Activated CD4-positive, alpha-beta T cell treated with anti-CD3 and anti-CD28 coated beads, Interleukin-2, amount 10 ng/mL, durations not matched to agents 7 days and 5 days (primary cell): Measurements from ENCODE around the gene PDE4D. TPM values are rescaled to one million over a fixed set of nuclear protein-coding genes. Genes with fewer than 3 reads are reported as not detected.

ENCODE experiments used
- CTCF ChIA-PET: fragments of 350-600 bp; sonication (Branson Sonifier 250); formaldehyde crosslinking; loops from one replicate; lab custom pipeline; 2021; ENCODE audit warnings: antibody characterized with exemption; lab: Charles Lee
- POLR2A ChIA-PET: fragments of 350-600 bp; sonication (Branson Sonifier 250); formaldehyde crosslinking; loops from one replicate; lab custom pipeline; 2021; ENCODE audit warnings: antibody characterized with exemption; lab: Charles Lee
- DNase-seq: peaks from one replicate; pipeline ENCODE4 v3.0.0-alpha.2; 2020
- H3K27ac Mint-ChIP-seq: one replicate; pipeline ENCODE4 v1.8.0; 2021; ENCODE audit warnings: mild to moderate bottlenecking, moderate library complexity, mixed read lengths
- H3K27me3 Mint-ChIP-seq: one replicate; pipeline ENCODE4 v1.8.0; 2021; ENCODE audit warnings: mixed read lengths
- H3K36me3 Mint-ChIP-seq: one replicate; pipeline ENCODE4 v1.8.0; 2021; ENCODE audit warnings: low read depth, mixed read lengths
- H3K4me1 Mint-ChIP-seq: one replicate; pipeline ENCODE4 v1.8.0; 2021; ENCODE audit warnings: mixed read lengths
- H3K4me3 Mint-ChIP-seq: one replicate; pipeline ENCODE4 v1.8.0; 2021; ENCODE audit warnings: mild to moderate bottlenecking, moderate library complexity, mixed read lengths
- H3K9me3 Mint-ChIP-seq: one replicate; pipeline ENCODE4 v1.8.0; 2021; ENCODE audit warnings: mixed read lengths
- total RNA-seq, 2 experiments: library from RNA; stranded (reverse); gene quantifications; one replicate each; pipeline ENCODE4 v1.2.3, GENCODE V29; 2021

The PDE4D gene
- total RNA-seq, 2 experiments from 2014 or later = 62.0 to 67.8 TPM

DNA sequence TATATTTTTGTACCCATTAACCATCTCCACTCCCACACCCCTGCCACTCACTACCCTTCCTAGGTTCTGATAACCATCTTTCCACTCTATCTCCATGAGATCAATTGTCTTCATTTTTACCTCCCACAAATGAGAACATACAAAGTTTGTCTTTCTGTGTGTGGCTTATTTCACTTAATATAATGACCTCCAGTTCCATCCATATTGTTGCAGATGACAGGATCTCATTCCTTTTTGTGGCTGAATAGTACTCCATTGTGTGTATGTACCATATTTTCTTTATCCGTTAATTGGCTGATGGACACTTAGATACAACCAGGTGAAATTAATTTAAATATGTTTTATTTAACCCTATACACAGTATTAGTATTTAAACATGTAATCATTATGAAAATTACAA lies 552.9 kb downstream of the PDE4D start:
- no peaks in the 10 kb centered on the region for H3K9me3 Mint-ChIP-seq
- ChIA-PET CTCF (no interaction called here), POLR2A (no interaction called here)
- peaks cover 42% of the 10 kb centered on the region for H3K27me3 Mint-ChIP-seq
- H3K27ac Mint-ChIP-seq = no peak overlapping the region
- no peak for DNase-seq
- H3K4me3 Mint-ChIP-seq = no peak overlapping the region
- H3K4me1 Mint-ChIP-seq = peaks cover 5% of the 10 kb centered on the region
- no peaks in the 10 kb centered on the region for H3K36me3 Mint-ChIP-seq

- Mint-ChIP-seq H3K36me3 (no peaks in the 10 kb centered on the region), H3K4me1 (peaks cover 2% of the 10 kb centered on the region), H3K4me3 (no peak overlapping the region), H3K9me3 (no peaks in the 10 kb centered on the region), H3K27me3 (peaks cover 33% of the 10 kb centered on the region), H3K27ac (no peak overlapping the region)
- DNase-seq = no peak
- POLR2A ChIA-PET = no interaction called here
- CTCF ChIA-PET = interaction anchor here (1.7 kb wide), 1 partner anchor 14 kb away, joined by 3 read pairs; no protein-coding TSS in a partner anchor
Measured at GRCh38 chr5:59337240-59337639, 556.3 kb downstream of the PDE4D start.

GRCh38 chr5:59335544-59335943 lies 558.0 kb downstream of the PDE4D start:
- Mint-ChIP-seq H3K27me3 (peaks cover 29% of the 10 kb centered on the region), H3K27ac (no peak overlapping the region), H3K4me3 (no peak overlapping the region), H3K36me3 (no peaks in the 10 kb centered on the region), H3K9me3 (no peaks in the 10 kb centered on the region), H3K4me1 (no peaks in the 10 kb centered on the region)
- no peak for DNase-seq
- ChIA-PET CTCF (no interaction called here), POLR2A (no interaction called here)

GRCh38 chr5:59333416-59333815 lies 560.1 kb downstream of the PDE4D start:
- DNase-seq = no peak
- Mint-ChIP-seq H3K9me3 (no peaks in the 10 kb centered on the region), H3K27ac (no peak overlapping the region), H3K4me1 (no peaks in the 10 kb centered on the region), H3K27me3 (peaks cover 27% of the 10 kb centered on the region), H3K36me3 (no peaks in the 10 kb centered on the region), H3K4me3 (no peak overlapping the region)
- POLR2A ChIA-PET = no interaction called here
- CTCF ChIA-PET = no interaction called here

DNA sequence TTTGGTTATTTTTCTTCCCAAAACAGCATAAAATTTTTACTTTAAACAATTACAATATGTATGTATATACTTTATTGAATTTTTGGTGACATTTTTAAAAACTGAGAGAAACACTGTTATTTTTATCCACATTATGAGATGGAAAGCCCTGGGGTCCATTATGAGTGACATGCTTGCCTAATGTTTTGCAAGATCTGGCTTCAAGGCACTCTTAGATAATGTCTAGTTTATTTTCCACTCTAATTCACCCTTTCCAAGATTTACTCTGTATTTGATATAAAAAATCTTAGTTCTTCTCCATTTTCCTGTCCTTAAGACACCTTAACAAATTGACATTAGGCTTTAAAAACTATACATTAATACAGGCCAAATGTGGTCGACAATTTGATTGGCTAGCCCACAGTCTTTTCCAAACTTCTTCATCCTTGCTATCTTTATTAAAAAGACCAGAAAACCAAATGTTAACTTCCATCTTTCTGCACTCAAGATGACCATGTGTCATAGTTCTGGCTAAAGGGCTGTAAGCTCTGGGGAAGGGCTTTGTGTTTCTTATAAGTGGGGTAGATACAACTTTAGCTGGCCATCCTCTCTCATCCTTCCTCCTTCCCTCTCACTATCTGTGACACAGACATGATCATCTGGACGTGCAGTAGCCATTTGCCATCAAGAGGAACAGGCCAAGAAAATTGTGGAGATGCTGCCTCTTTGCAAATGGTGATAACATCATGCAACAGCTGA lies 561.1 kb downstream of the PDE4D start:
- ChIA-PET CTCF (no interaction called here), POLR2A (no interaction called here)
- DNase-seq = no peak
- H3K4me3 Mint-ChIP-seq = no peak overlapping the region
- no peaks in the 10 kb centered on the region for H3K9me3 Mint-ChIP-seq
- peaks cover 18% of the 10 kb centered on the region for H3K27me3 Mint-ChIP-seq
- no peak overlapping the region for H3K27ac Mint-ChIP-seq
- no peaks in the 10 kb centered on the region for H3K36me3 Mint-ChIP-seq
- H3K4me1 Mint-ChIP-seq = no peaks in the 10 kb centered on the region

- no peak for DNase-seq
- ChIA-PET CTCF (no interaction called here), POLR2A (no interaction called here)
- Mint-ChIP-seq H3K27ac (no peak overlapping the region), H3K4me1 (no peaks in the 10 kb centered on the region), H3K36me3 (no peaks in the 10 kb centered on the region), H3K9me3 (no peaks in the 10 kb centered on the region), H3K4me3 (no peak overlapping the region), H3K27me3 (peaks cover 12% of the 10 kb centered on the region)
Measured at GRCh38 chr5:59330680-59331079, 562.8 kb downstream of the PDE4D start.

DNA sequence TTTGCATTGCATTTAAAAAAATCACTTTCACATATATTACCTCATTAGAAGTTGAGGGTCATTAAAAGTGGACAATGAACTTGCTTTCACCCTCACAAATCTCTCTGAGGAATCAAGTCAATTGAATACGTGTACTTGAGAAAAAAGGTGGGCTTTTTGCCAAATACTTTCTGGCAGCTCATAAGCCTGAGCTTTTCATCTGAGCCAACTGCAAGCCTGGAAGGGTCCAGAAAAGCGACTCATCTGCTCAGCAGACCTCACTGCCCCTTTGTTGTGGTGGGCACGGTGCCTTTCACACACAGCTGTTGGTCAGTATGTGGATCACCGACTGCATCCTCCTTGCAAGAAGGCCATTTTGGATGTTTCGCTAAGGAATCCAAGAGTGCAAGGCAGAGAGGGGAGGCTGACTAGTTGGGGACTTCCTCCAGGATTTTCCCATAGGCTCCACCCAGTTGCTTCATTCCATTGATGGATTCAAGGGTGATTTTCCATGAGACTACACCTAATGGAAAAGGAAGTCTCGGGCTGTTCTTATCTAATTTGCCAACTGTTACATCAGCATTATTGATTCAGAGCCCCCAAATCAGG lies 564.7 kb downstream of the PDE4D start:
- H3K27me3 Mint-ChIP-seq = peaks cover 13% of the 10 kb centered on the region
- DNase-seq = no peak
- no peaks in the 10 kb centered on the region for H3K4me1 Mint-ChIP-seq
- ChIA-PET CTCF (no interaction called here), POLR2A (no interaction called here)
- no peak overlapping the region for H3K4me3 Mint-ChIP-seq
- H3K9me3 Mint-ChIP-seq = no peaks in the 10 kb centered on the region
- H3K27ac Mint-ChIP-seq = no peak overlapping the region
- no peaks in the 10 kb centered on the region for H3K36me3 Mint-ChIP-seq

DNA sequence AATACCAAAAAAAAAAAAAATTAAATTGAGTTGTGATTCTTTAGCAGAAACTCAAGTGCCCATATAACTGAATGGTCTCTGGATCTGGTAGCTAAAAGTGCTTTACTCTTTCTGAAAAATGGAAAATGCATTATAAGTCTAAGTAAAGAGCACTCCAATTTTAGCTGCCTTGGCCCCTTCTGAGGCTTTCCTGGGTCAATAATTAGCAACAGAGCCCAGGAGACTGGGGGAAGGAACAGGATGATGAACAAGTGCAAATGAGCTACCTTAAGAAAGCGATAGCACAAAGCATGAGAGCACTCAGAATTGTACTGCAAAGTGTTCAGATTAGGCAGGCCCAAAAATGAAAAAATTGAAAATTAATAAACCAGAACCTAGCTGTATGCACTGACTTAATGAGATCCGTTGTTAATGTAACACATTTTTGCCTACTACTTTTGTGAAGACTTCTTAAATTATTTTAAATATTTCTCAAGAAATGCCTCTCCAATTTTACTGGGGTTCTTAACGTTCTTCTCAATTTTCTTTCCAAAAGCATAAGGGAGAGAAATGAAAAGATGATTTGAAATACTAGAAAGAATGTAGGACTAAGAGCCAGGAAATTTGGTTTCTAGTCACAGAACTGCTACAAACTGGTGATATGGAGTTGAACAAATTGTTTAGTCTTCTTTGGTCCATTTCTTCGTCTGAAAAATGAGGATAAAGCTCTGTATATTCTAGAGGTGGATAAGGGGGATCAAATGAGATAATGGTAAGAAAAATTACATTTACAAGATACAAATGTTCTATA lies 566.1 kb downstream of the PDE4D start:
- DNase-seq = no peak
- peaks cover 13% of the 10 kb centered on the region for H3K27me3 Mint-ChIP-seq
- POLR2A ChIA-PET = no interaction called here
- no peaks in the 10 kb centered on the region for H3K36me3 Mint-ChIP-seq
- CTCF ChIA-PET = interaction anchor here (0.6 to 0.7 kb wide), 2 partner anchors 456 to 1532 kb away, joined by 3 to 4 read pairs; no protein-coding TSS in a partner anchor
- no peak overlapping the region for H3K4me3 Mint-ChIP-seq
- no peaks in the 10 kb centered on the region for H3K9me3 Mint-ChIP-seq
- H3K27ac Mint-ChIP-seq = no peak overlapping the region
- no peaks in the 10 kb centered on the region for H3K4me1 Mint-ChIP-seq

DNA sequence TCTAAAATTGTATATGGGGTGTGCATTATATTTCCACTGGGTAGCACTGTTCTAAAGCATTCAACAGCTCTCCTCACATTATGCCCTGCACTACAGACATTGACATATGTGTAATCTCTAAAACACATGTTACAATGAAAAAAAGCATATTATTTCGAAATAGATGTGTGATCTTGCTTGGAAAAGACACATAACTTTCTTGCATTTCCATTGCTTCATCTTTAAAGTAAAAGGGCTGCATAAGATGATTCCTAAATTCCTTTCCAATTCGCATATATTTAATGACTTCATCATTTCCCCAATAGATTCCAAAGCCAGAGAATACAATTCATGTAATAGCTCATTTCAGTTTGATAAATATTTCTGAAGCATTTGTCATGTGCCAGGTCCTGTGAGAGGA lies 566.9 kb downstream of the PDE4D start:
- no peak overlapping the region for H3K27ac Mint-ChIP-seq
- no peaks in the 10 kb centered on the region for H3K36me3 Mint-ChIP-seq
- no peaks in the 10 kb centered on the region for H3K9me3 Mint-ChIP-seq
- H3K4me3 Mint-ChIP-seq = no peak overlapping the region
- ChIA-PET POLR2A (no interaction called here), CTCF (no interaction called here)
- no peak for DNase-seq
- peaks cover 13% of the 10 kb centered on the region for H3K27me3 Mint-ChIP-seq
- H3K4me1 Mint-ChIP-seq = no peaks in the 10 kb centered on the region

GRCh38 chr5:59325070-59325469 lies 568.5 kb downstream of the PDE4D start:
- ChIA-PET CTCF (interaction anchor here (0.6 kb wide), 1 partner anchor 23 kb away, joined by 4 read pairs; no protein-coding TSS in a partner anchor), POLR2A (no interaction called here)
- Mint-ChIP-seq H3K4me1 (no peaks in the 10 kb centered on the region), H3K27ac (no peak overlapping the region), H3K4me3 (no peak overlapping the region), H3K9me3 (no peaks in the 10 kb centered on the region), H3K36me3 (no peaks in the 10 kb centered on the region), H3K27me3 (peaks cover 15% of the 10 kb centered on the region)
- DNase-seq = no peak

DNA sequence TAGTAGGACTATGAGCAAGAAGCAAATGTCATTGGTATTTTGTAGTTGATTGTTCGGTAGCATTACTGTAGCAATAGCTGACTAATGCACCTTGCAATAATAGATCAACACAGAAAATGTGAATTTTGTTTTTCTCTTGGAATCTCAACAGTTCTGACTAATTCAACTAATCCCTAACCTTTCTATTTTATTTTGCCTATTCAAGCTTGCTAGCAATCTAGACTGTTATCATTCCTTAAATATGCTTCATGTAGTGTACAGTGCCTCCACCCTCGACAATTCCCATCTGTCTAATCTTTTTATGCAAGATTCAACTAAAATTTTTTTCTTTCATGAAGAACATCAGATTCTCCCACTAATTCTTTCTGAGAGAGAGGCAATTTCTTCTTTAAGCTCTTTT lies 570.6 kb downstream of the PDE4D start:
- H3K4me1 Mint-ChIP-seq = no peaks in the 10 kb centered on the region
- H3K4me3 Mint-ChIP-seq = no peak overlapping the region
- H3K9me3 Mint-ChIP-seq = no peaks in the 10 kb centered on the region
- H3K36me3 Mint-ChIP-seq = no peaks in the 10 kb centered on the region
- DNase-seq = no peak
- CTCF ChIA-PET = no interaction called here
- H3K27me3 Mint-ChIP-seq = peaks cover 15% of the 10 kb centered on the region
- POLR2A ChIA-PET = no interaction called here
- no peak overlapping the region for H3K27ac Mint-ChIP-seq

DNA sequence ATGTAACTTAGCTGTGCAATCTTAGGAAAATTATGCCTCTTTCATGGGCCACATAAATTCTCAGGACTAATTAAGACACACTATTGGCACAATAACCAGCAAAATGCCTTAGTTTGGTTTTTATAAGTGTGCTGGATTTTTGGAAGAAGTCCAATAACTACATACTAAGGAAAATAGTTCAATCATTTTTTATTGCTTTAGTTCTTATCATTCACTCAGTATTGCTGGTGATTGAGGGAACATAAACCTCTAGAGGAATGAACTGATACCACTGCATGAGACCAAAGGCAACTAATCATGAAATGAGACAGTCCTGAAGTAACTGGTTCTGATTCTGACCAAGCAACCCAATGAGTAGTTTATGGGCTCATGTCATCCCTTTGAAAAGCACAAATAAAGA lies 571.5 kb downstream of the PDE4D start:
- H3K27me3 Mint-ChIP-seq = peaks cover 15% of the 10 kb centered on the region
- H3K4me1 Mint-ChIP-seq = no peaks in the 10 kb centered on the region
- no peak overlapping the region for H3K27ac Mint-ChIP-seq
- H3K9me3 Mint-ChIP-seq = no peaks in the 10 kb centered on the region
- ChIA-PET POLR2A (no interaction called here), CTCF (no interaction called here)
- H3K36me3 Mint-ChIP-seq = no peaks in the 10 kb centered on the region
- DNase-seq = no peak
- H3K4me3 Mint-ChIP-seq = no peak overlapping the region

- Mint-ChIP-seq H3K27ac (no peak overlapping the region), H3K4me1 (no peaks in the 10 kb centered on the region), H3K36me3 (no peaks in the 10 kb centered on the region), H3K27me3 (peaks cover 15% of the 10 kb centered on the region), H3K9me3 (no peaks in the 10 kb centered on the region), H3K4me3 (no peak overlapping the region)
- POLR2A ChIA-PET = no interaction called here
- CTCF ChIA-PET = no interaction called here
- no peak for DNase-seq
Measured at GRCh38 chr5:59321642-59322041, 571.9 kb downstream of the PDE4D start.
